ENCODE measurements around the gene PNRC1.
A peak's percentile ranks its signal among the peaks of the same experiment; 100 is the strongest.

- peak in 1 of 4 donors; percentile 21 for TF ChIP-seq POLR2A (IDR thresholded peaks at IDR 0.05)
- TF ChIP-seq, protein P1, sequence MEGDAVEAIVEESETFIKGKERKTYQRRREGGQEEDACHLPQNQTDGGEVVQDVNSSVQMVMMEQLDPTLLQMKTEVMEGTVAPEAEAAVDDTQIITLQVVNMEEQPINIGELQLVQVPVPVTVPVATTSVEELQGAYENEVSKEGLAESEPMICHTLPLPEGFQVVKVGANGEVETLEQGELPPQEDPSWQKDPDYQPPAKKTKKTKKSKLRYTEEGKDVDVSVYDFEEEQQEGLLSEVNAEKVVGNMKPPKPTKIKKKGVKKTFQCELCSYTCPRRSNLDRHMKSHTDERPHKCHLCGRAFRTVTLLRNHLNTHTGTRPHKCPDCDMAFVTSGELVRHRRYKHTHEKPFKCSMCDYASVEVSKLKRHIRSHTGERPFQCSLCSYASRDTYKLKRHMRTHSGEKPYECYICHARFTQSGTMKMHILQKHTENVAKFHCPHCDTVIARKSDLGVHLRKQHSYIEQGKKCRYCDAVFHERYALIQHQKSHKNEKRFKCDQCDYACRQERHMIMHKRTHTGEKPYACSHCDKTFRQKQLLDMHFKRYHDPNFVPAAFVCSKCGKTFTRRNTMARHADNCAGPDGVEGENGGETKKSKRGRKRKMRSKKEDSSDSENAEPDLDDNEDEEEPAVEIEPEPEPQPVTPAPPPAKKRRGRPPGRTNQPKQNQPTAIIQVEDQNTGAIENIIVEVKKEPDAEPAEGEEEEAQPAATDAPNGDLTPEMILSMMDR (IDR thresholded peaks at IDR 0.05): peak in 1 of 6 experiments; percentile 36
Observed at GRCh38 chr6:89035252-89036101, 45.1 kb upstream of the PNRC1 start.
